Activated CD8-positive, alpha-beta memory T cell treated with anti-CD3 and anti-CD28 coated beads for 48 hours (primary cell): ENCODE results near the gene PIM2.

Source experiments
- DNase-seq, 3 experiments: peaks; one replicate each; pipeline ENCODE4 v3.0.0-alpha.2; 2020; ENCODE audit warnings: low read depth in 2 of 3, low spot score in 2 of 3

Gene PIM2

GRCh38 chrX:48918643-48919340 lies at the start of gene PIM2:
Gene PIM2, minus strand, starts transcription at chrX:48919024. Its CDS starts 190 bp downstream, at chrX:48918834.
- peak in 2 of 3 experiments; percentile 66 to 72 for DNase-seq

- no peak for DNase-seq
Observed at GRCh38 chrX:48968377-48968776, 49.6 kb upstream of the PIM2 start.

GRCh38 chrX:48966796-48967579 lies 48.2 kb upstream of the PIM2 start:
- DNase-seq = no peak

GRCh38 chrX:48965959-48966358 lies 47.1 kb upstream of the PIM2 start:
- DNase-seq = no peak

GRCh38 chrX:48961585-48962091 lies 42.8 kb upstream of the PIM2 start:
- DNase-seq = no peak

- DNase-seq = no peak
Observed at GRCh38 chrX:48960291-48960690, 41.5 kb upstream of the PIM2 start.

GRCh38 chrX:48958635-48959094 lies 39.8 kb upstream of the PIM2 start:
- DNase-seq = no peak

- peak in 2 of 3 experiments; percentile 73 to 84 for DNase-seq
Observed at GRCh38 chrX:48957827-48958634, 39.2 kb upstream of the PIM2 start.

- DNase-seq = peak in 1 of 3 experiments; percentile 56
Observed at GRCh38 chrX:48957477-48957826, 38.6 kb upstream of the PIM2 start, which contains the start of gene OTUD5. Gene OTUD5, minus strand, starts transcription at chrX:48957607. Its CDS starts 37 bp downstream, at chrX:48957570.

- no peak for DNase-seq
Observed at GRCh38 chrX:48956728-48957414, 38.0 kb upstream of the PIM2 start.

GRCh38 chrX:48948589-48948988 lies 29.8 kb upstream of the PIM2 start:
- no peak for DNase-seq

- DNase-seq = no peak
Observed at GRCh38 chrX:48945517-48946348, 26.9 kb upstream of the PIM2 start.

GRCh38 chrX:48942895-48943294 lies 24.1 kb upstream of the PIM2 start:
- no peak for DNase-seq

GRCh38 chrX:48940404-48940955 lies 21.7 kb upstream of the PIM2 start:
- no peak for DNase-seq

GRCh38 chrX:48939524-48940228 lies 20.9 kb upstream of the PIM2 start:
- no peak for DNase-seq

GRCh38 chrX:48938721-48939425 lies 20.0 kb upstream of the PIM2 start:
- peak in 1 of 3 experiments; percentile 62 for DNase-seq

- DNase-seq = peak; percentile 71 to 85 (median 84)
Observed at GRCh38 chrX:48937054-48937907, 18.5 kb upstream of the PIM2 start.
